Posterior cingulate gyrus (tissue), 11 donors: ENCODE measurements around the gene FARP2.
"Not testable (repeated sequence)": the region's sequence is repeated elsewhere in the genome, so short reads cannot be mapped to it uniquely, and the experiment has no call there.

ENCODE experiments used
- DNase-seq, 10 donors: peaks; one replicate each; pipeline versions ENCODE4 v3.0.0 to v3.0.0-alpha.2; 2020 to 2021; ENCODE audit warnings: mixed read lengths in 3 of 10
- intact Hi-C: fragments of 100-400 bp; cut with DNase I; formaldehyde crosslinking; loops from one replicate; pipeline ENCODE4 v1.15.1; 2023

The FARP2 gene

DNA sequence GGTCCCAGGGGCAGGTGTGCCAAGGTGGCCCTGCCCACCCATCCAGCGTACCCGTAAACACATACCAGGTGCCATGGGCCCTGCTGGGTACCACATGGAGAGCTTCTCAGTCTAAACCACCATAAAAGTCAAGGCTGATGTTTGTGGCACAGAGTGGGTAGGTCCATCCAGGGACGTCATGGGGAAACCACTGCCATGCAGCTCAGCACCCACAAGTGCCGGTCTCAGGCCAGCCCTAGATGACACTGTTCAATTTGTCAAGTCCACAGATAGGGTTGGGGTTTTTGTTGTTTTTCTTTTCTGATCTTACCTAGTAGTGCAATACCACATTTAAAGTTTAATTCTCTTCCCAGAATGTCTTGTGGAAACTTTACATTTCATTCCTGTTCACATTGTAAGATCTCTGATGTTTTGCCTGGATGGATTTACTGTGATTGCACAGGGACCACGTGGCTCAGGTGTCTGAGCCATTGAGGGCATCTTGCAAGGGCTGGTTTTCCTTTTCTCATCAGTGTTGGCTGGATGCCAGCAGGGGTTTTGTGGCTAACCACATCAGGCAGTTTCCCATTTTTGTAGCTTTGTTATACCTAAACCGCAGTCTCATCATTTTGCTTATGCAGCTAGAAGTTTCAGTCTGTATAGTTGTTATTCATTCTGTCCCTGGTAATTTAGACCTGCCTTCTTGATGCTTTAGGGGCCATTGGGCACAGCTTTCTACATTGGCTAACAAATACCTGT, 87.6 kb downstream of the FARP2 start:
- no peak for DNase-seq
- intact Hi-C loops, result no loop called here

DNA sequence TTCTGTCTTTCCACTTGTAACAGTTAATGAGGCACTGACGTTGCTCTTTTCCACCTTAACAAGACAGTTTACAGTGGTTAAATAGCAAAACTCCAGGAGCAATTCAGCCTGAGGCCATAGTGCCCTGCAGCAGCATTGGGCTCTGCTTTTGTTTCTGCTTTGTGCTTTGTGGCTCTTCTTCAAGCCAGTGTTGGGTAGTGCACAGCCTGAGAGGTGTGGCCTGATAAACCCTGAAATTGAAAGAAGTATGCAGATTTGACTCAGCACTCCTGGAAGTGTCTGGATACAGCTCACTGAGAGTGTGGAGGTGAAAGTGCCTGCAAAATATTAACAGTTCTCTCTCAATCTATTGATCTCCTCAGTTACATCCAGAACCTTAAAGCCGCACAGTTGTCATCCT, 89.3 kb downstream of the FARP2 start:
- intact Hi-C loops, result no loop called here
- no peak for DNase-seq

DNA sequence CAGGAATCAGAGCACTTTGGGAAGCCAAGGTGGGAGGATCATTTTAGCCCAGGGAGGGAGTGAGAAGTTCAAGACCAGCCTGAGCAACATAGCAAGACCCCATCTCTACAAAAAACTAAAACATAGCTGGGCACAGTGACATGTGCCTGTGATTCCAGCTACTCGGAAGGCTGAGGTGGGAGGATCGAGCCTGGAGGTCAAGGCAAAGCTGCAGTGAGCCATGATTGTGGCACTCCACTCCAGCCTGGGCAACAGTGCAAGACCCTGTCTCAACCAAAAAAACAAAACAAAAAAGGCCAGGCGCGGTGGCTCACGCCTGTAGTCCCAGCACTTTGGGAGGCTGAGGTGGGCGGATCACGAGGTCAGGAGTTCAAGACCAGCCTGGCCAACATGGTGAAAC, 94.0 kb downstream of the FARP2 start:
- DNase-seq, intact Hi-C loops: not testable (repeated sequence)

GRCh38 chr2:241451840-241452506, 95.9 kb downstream of the FARP2 start:
- intact Hi-C loops, result no loop called here
- DNase-seq, result peak in 1 of 10 donors; percentile 4

DNA sequence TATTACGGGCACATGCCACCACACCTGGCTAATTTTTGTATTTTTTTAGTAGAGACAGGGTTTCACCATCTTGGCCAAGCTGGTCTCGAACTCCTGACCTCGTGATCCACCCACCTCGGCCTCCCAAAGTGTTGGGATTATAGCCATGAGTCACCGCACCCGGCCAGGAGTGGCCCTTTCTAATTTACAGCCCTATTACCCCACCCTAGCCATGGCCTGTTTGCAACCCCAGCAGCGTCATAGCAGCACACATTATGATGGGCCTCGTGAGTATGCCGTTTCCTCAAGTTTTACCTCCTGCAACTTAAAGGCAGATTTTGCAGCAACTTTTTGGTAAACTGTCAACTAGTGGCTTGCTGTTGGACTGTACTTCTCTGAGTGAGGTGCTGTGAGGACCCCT, 97.8 kb downstream of the FARP2 start:
- DNase-seq, intact Hi-C loops: not testable (repeated sequence)

- no peak for DNase-seq
Measured at GRCh38 chr2:241454837-241455485, 98.9 kb downstream of the FARP2 start.

GRCh38 chr2:241456546-241456945, 100.5 kb downstream of the FARP2 start:
- intact Hi-C loops, result no loop called here
- no peak for DNase-seq

More at GRCh38 chr2:241454837-241455485, 98.9 kb downstream of the FARP2 start:
- intact Hi-C loops, result no loop called here

DNA sequence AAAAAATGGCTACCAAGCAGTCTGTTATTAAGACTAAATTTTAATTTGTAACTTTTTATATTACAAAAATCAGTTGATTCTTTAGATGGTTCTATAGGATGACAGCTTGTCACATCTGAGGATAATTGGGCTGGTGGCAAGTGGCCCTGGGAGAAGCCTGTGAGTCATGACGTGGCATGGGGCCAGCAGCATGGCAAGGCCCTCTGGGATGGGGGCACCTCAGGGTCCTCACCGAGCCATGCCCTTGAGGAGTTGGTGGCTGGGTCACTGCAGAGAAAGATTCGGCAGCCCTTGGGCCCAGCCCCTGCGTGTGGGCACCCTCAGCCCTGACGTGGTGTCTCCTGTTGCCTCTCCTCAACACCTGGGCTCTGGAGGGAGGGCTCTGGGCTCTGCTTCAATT, 102.6 kb downstream of the FARP2 start:
- intact Hi-C loops, result no loop called here
- DNase-seq, result no peak

DNA sequence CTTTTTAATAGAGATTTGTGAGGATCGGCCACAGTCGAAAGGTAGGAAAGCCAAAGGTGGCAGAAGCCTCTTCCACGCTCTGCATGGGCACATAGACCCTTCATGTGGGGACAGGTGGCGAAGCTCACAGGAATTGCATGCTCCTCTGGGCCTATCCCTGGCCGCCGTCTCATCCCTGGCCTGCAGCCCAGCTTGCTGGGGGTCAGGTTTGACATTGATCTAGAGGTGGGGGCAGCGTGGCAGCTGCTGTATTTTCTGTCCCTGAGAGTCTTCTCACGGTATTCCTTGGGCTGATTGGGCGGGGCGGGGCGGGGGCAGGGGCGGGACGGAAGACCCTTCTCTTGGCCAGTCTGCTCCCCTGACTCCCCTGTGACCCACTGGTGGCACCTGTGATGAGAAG, 103.4 kb downstream of the FARP2 start:
- DNase-seq, result no peak
- intact Hi-C loops, result no loop called here

GRCh38 chr2:241460631-241461030, 104.5 kb downstream of the FARP2 start:
- peak in 5 of 10 donors; percentile 13 to 88 (median 48) for DNase-seq
- intact Hi-C loops, result no loop called here

DNA sequence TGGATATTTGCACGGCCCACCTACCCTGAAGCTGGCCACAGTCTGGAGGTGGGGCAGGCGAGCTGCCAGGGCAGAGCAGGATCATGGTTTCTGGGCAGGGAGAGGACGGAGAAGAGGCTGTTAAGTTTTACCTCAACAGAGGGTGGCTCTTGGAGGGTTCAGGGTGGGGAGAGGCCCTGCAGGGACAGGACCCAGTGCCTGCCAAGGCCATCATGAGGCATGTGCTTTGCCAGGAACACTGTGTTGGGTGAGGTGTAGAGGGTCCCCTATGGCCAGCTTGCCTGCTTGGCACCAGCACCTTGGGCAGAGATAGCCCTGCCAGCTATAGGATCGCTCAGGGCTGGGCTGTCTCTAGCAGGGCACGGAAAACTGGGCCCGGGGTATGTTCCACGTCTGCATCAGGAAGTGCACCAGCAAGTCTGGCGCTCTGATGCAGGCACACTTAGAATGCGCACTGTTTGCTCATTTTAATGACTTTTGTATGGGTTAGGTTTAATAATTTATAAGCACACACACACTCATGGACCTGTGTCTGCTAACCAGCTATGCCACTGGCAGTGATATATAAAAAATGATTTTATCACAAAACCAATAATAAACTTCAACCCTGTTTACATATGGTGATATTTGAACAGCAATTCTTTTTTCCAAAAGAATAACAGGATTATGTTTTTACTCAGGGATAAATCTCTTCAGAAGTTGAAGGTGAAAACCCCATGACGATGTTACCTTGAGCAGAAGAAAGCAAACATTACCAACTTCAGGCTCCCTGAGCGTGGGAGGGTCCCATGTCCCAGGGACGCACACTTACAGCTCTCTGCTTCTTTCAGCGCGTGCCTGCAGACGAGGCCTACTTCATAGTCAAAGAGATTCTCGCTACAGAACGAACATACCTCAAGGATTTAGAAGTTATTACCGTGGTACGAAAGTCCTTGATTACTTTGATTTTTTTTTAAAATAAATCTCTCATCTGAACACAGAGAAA, 105.9 kb downstream of the FARP2 start:
- intact Hi-C loops, result no loop called here
- no peak for DNase-seq

DNA sequence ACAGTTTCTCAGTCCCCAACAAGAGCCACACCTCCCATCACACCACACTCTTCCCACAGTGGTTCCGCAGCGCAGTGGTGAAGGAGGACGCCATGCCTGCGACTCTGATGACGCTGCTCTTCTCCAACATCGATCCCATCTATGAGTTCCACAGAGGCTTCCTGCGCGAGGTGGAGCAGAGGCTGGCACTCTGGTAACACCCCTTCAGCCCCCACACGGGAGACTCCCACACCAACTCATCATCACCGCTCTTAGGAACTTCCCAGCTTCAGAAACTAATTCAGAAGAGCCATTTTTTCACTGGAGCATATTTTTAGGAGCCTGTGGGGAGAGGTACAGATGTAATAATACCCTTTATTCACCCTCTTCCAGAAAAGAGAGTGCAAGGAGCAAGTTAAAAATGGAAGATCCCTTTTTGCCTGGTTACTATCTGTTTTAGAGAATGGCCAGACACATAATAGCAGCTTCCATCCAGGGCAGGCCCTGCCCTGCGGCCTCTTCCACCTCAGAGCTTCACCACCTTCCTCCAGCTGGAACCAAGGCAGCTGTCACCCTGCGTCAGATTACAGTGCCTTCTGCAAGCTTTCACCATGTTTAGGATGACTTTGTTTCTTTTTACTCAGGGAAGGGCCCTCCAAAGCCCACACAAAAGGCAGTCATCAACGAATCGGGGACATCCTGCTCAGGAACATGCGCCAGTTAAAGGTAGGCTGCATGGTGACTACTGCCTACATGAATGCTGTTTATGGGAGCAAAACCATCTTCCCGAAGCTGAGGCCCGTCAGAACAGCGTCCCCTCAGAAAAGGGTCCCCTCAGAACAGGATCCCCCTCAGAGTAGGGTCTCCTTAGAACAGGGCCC, 107.4 kb downstream of the FARP2 start:
- DNase-seq, result peak in 2 of 10 donors; percentile 27 to 49
- intact Hi-C loops, result no loop called here

GRCh38 chr2:241465543-241465942, 109.5 kb downstream of the FARP2 start:
- intact Hi-C loops, result no loop called here
- no peak for DNase-seq

DNA sequence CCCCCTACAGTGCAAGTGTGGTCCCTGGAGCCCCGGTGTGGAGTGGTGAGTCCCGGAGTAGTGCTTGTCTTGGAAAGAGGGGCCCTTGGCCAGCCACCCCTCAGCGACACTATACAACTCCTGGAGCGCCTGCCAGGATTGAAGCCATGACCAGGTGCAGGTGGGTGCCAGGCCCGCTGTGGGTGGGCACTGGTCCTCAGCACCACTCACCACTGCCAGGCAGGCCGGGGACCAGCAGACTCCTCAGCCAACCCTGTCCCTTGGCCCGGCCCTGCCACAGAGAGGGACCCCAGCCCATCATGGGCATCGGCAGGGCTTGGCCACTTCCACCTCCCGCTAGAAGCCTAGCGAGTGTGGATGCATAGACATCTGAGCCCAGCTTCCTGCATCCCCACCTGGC, 110.1 kb downstream of the FARP2 start:
- intact Hi-C loops, result no loop called here
- DNase-seq, result peak in 1 of 10 donors; percentile 60

GRCh38 chr2:241467777-241468475, 111.8 kb downstream of the FARP2 start:
- peak in 1 of 10 donors; percentile 60 for DNase-seq
- intact Hi-C loops, result no loop called here

DNA sequence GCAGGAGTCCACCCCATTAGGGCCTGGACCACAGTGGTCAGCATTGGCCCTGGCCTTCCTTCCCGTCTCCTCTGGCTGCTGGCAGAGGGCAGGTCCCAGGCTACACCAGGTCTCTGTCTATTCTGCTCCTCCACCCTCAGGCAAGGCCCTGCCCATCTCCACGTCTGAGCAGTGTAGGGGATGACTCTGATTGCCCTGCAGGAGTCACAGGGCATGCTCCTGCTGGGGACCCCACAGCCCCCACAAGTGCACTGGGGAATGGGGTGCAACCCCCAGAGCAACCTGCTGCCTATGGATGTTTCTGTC, 112.3 kb downstream of the FARP2 start:
- intact Hi-C loops, result no loop called here
- DNase-seq, result no peak

- intact Hi-C loops, result no loop called here
- no peak for DNase-seq
Measured at GRCh38 chr2:241469746-241470145, 113.7 kb downstream of the FARP2 start.

GRCh38 chr2:241473399-241473798, 117.3 kb downstream of the FARP2 start:
- peak in 1 of 10 donors; percentile 37 for DNase-seq
- intact Hi-C loops, result no loop called here

DNA sequence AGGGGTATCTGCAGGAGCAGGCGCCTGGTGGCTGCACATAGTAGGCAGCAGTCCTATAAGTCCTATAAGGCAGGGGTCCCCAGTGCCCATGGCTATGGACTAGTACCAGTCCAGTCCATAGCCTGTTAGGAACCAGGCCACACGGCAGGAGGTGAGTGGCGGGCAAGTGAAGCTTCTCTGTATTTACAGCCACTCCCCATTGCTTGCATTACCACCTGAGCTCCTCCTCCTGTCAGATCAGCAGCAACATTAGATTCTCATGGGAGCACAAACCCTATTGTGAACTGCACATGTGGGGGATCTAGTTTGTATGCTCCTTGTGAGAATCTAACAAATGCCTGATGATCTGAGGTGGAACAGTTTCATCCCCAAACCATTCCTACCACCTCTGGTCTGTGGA, 119.2 kb downstream of the FARP2 start:
- DNase-seq, result peak in 1 of 10 donors; percentile 8
- intact Hi-C loops, result no loop called here
